OCI-LY3 (cell line): Measurements from ENCODE around the gene PDCL3.

Experiments
- CTCF ChIP-seq: fragments of 200-600, 300-600 bp; sonication (generic); IDR thresholded peaks from 2 replicates; pipeline ENCODE4 v1.5.1; 2014; ENCODE audit warnings: antibody characterized with exemption, low read length, low read depth
- EZH2phosphoT487 ChIP-seq: fragments of 200-600 bp; shearing (Covaris generic); IDR thresholded peaks from 2 replicates; pipeline ENCODE4 v1.6.1; 2018; ENCODE audit warnings: antibody characterized with exemption, mixed run types, low read depth

- TF ChIP-seq CTCF = peak; percentile 73
- TF ChIP-seq EZH2phosphoT487 = no peak
These were observed 47.6 kb downstream of the PDCL3 start for GRCh38 chr2:100610381-100610831.
